ENCODE results near the gene OR10H3. TPM values are rescaled to one million over a fixed set of nuclear protein-coding genes. Genes with fewer than 3 reads are reported as not detected.

OR10H3 gene
- total and polyA plus RNA-seq, 12 donors: not detected

DNA sequence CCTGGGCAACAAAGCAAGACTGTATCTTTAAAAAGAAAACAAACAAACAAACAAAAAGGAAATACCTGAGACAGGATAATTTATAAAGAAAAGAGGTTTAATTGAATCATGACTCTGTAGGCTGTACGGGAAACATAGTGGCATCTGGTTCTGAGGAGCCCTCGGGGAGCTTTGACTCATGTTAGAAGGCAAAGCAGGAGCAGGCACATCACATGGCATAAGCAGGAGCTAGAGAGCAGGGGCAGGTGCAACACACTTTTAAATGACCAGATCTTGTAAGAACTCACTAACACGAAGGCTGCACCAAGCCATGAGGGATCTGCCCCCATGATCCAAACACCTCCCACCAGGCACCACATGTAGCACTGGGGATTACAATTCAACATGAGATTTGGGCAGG, 23.1 kb upstream of the OR10H3 start:
- Histone ChIP-seq H3K4me3 (no peak overlapping the region), H3K36me3 (replicated peaks in 1 of 2) (no peaks in the 10 kb centered on the region), H3K27ac (no peak overlapping the region), H3K27me3 (no peaks in the 10 kb centered on the region), H3K9me3 (replicated peaks in 1 of 3) (no peaks in the 10 kb centered on the region), H3K4me1 (replicated peaks in 1 of 2) (no peaks in the 10 kb centered on the region)
- intact Hi-C loops (cut with DNase I): no loop called here
- WGBS, 4 donors: 47 to 54% (median 53%) methylated on average over 3 of the region's 3 CpGs
- TF ChIP-seq, protein P1, sequence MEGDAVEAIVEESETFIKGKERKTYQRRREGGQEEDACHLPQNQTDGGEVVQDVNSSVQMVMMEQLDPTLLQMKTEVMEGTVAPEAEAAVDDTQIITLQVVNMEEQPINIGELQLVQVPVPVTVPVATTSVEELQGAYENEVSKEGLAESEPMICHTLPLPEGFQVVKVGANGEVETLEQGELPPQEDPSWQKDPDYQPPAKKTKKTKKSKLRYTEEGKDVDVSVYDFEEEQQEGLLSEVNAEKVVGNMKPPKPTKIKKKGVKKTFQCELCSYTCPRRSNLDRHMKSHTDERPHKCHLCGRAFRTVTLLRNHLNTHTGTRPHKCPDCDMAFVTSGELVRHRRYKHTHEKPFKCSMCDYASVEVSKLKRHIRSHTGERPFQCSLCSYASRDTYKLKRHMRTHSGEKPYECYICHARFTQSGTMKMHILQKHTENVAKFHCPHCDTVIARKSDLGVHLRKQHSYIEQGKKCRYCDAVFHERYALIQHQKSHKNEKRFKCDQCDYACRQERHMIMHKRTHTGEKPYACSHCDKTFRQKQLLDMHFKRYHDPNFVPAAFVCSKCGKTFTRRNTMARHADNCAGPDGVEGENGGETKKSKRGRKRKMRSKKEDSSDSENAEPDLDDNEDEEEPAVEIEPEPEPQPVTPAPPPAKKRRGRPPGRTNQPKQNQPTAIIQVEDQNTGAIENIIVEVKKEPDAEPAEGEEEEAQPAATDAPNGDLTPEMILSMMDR (IDR thresholded peaks at IDR 0.05): no peak
- TF ChIP-seq POLR2A (IDR thresholded peaks at IDR 0.05): no peak
- DNase-seq: no peak

DNA sequence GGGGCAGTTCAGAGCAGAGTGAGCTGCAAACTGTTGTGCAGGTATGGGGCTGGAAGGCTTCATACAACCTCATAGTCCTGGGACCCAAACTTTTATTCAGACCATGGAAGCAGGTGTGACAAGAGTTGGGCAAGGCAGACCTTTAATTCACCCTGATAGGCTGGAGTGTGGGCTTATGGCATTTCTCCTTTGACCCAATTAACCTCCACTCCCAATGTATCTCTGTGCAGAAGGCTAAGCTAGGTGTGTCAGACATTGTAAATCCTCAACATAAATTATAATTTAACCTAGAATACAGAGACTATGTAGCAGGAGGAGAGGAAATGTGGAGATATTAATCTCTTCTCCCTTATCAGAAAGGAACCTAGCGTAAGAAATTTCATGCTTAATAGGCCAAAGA, 22.1 kb upstream of the OR10H3 start:
- no peaks in the 10 kb centered on the region for H3K4me1 ChIP-seq (replicated peaks in 1 of 2)
- no peaks in the 10 kb centered on the region for H3K27me3 ChIP-seq
- 67 to 84% (median 78%) methylated on average over 1 of the region's 1 CpG for WGBS, 4 donors
- H3K4me3 ChIP-seq: no peak overlapping the region
- intact Hi-C loops (cut with DNase I): no loop called here
- TF ChIP-seq, protein P1 (IDR thresholded peaks at IDR 0.05): no peak
- TF ChIP-seq POLR2A (IDR thresholded peaks at IDR 0.05): no peak
- H3K36me3 ChIP-seq (replicated peaks in 1 of 2): no peaks in the 10 kb centered on the region
- no peak for DNase-seq
- no peaks in the 10 kb centered on the region for H3K9me3 ChIP-seq (replicated peaks in 1 of 3)
- no peak overlapping the region for H3K27ac ChIP-seq

DNA sequence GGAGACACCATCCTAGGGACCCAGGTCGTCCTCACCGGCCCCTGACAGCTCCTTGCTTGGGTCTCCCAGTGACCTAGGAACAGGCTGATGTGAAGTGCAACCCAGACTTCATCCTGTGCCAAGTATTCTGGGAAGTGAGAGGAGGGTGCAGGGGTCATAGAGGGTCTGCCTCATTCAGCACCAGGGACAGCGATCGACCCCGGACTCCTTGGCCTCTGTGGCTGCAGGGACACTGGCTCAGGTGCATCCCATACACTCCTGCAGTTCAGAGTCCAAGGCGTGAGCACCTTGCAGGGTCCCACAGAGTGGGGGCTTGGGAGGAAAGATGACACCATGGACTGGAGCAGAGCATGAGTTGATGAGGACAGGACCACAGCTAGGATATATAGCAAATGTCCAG, 20.0 kb upstream of the OR10H3 start:
- Histone ChIP-seq H3K4me1 (replicated peaks in 1 of 2) (no peaks in the 10 kb centered on the region), H3K4me3 (no peak overlapping the region), H3K36me3 (replicated peaks in 1 of 2) (no peaks in the 10 kb centered on the region), H3K27me3 (peaks cover 5% of the 10 kb centered on the region), H3K27ac (no peak overlapping the region), H3K9me3 (replicated peaks in 1 of 3) (no peaks in the 10 kb centered on the region)
- TF ChIP-seq POLR2A (IDR thresholded peaks at IDR 0.05): no peak
- TF ChIP-seq, protein P1 (IDR thresholded peaks at IDR 0.05): no peak
- no peak for DNase-seq
- intact Hi-C loops (cut with DNase I): no loop called here
- WGBS, 4 donors: 14 to 41% (median 17%) methylated on average over 6 of the region's 6 CpGs

DNA sequence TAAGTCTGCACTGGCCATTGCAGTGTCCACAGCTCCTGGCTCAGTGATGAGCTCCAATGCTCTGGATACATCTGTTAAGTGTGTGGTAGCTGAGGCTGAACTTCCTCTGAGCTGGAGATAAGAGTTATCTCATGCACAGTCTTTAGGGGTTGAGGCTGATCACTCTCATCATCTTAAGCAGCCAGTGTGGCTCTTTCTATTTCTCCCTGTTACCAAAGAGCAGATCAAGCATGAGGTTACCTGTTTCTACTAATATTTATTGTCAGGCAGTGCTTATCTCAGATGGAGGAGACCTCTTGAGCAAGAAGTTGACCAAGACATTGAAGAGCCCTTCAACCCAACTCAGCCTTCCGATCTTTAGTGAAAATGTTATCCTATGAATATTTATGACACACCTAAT, 16.5 kb upstream of the OR10H3 start:
- no peak for TF ChIP-seq POLR2A (IDR thresholded peaks at IDR 0.05)
- TF ChIP-seq, protein P1 (IDR thresholded peaks at IDR 0.05): no peak
- DNase-seq: no peak
- Histone ChIP-seq H3K4me1 (replicated peaks in 1 of 2) (no peaks in the 10 kb centered on the region), H3K27ac (no peak overlapping the region), H3K4me3 (no peak overlapping the region), H3K27me3 (peaks cover 15% of the 10 kb centered on the region), H3K36me3 (replicated peaks in 1 of 2) (no peaks in the 10 kb centered on the region), H3K9me3 (replicated peaks in 1 of 3) (no peaks in the 10 kb centered on the region)
- intact Hi-C loops (cut with DNase I): no loop called here
- WGBS, 4 donors: 64 to 87% (median 78%) methylated on average over 1 of the region's 1 CpG

Measured in adrenal gland (tissue), 12 donors.